GM12865 (cell line): ENCODE data around the gene CDH4.
"Not testable (repeated sequence)": the region's sequence is repeated elsewhere in the genome, so short reads cannot be mapped to it uniquely, and the experiment has no call there.

Experiments
- DNase-seq: peaks from one replicate; pipeline ENCODE4 v3.0.0; 2010; ENCODE audit warnings: low read depth
- H3K4me3 ChIP-seq: 2 replicates; pipeline ENCODE4 v1.5.1; 2011; ENCODE audit warnings: mild to moderate bottlenecking, low read depth, low read length, control low read depth
- CTCF ChIP-seq: IDR thresholded peaks from 2 replicates; pipeline ENCODE4 v1.5.1; 2011; ENCODE audit warnings: low read length, control low read depth, low read depth, inconsistent platforms; ENCODE audit not compliant: insufficient read depth; ENCODE audit errors: missing control alignments

CDH4 gene

GRCh38 chr20:61464307-61465303, 212.5 kb downstream of the CDH4 start:
- DNase-seq = no peak
- TF ChIP-seq CTCF = no peak

GRCh38 chr20:61475729-61476128, 223.7 kb downstream of the CDH4 start:
- DNase-seq = no peak
- TF ChIP-seq CTCF = no peak
- no peak overlapping the region for H3K4me3 ChIP-seq

More at GRCh38 chr20:61464307-61465303, 212.5 kb downstream of the CDH4 start:
- no peak overlapping the region for H3K4me3 ChIP-seq

GRCh38 chr20:61476956-61477355, 224.9 kb downstream of the CDH4 start:
- no peak overlapping the region for H3K4me3 ChIP-seq
- DNase-seq = no peak
- no peak for TF ChIP-seq CTCF

GRCh38 chr20:61477451-61477861, 225.4 kb downstream of the CDH4 start:
- no peak for TF ChIP-seq CTCF
- DNase-seq = no peak
- no peak overlapping the region for H3K4me3 ChIP-seq

- TF ChIP-seq CTCF = no peak
- no peak overlapping the region for H3K4me3 ChIP-seq
- DNase-seq = no peak
Observed at GRCh38 chr20:61478094-61478493, 226.0 kb downstream of the CDH4 start.

- DNase-seq = no peak
- TF ChIP-seq CTCF = no peak
- no peak overlapping the region for H3K4me3 ChIP-seq
Observed at GRCh38 chr20:61478611-61479305, 226.7 kb downstream of the CDH4 start.

- DNase-seq, H3K4me3 ChIP-seq: not testable (repeated sequence)
Observed at GRCh38 chr20:61479433-61479832, 227.4 kb downstream of the CDH4 start.
